Upper lobe of right lung (tissue), 1 donor: ENCODE data around the gene CDC42BPG. TPM values are rescaled to one million over a fixed set of nuclear protein-coding genes. Genes with fewer than 3 reads are reported as not detected.
A peak's percentile ranks its signal among the peaks of the same experiment; 100 is the strongest.

Source experiments
- ATAC-seq: fragments of 200-7000 bp; cut with Tn5 transposase; one replicate; pipeline ENCODE4 v1.9.1; 2020; ENCODE audit warnings: mild to moderate bottlenecking, moderate library complexity
- DNase-seq: peaks from one replicate; pipeline ENCODE4 v3.0.0-alpha.2; 2020
- H3K27ac ChIP-seq: fragments of 200-600 bp; one replicate; pipeline ENCODE4 v1.8.0; 2022
- H3K27me3 ChIP-seq: fragments of 200-600 bp; one replicate; pipeline ENCODE4 v1.8.0; 2022; ENCODE audit warnings: mild to moderate bottlenecking
- H3K36me3 ChIP-seq: fragments of 200-600 bp; one replicate; pipeline ENCODE4 v1.8.0; 2022
- H3K4me1 ChIP-seq: fragments of 200-600 bp; one replicate; pipeline ENCODE4 v1.8.0; 2022
- H3K4me3 ChIP-seq: fragments of 200-600 bp; one replicate; pipeline ENCODE4 v1.8.0; 2022; ENCODE audit warnings: mild to moderate bottlenecking
- H3K9me3 ChIP-seq: fragments of 200-600 bp; one replicate; pipeline ENCODE4 v1.8.0; 2022
- CTCF ChIP-seq: fragments of 200-600 bp; IDR thresholded peaks from one replicate; pipeline ENCODE4 v1.8.0; 2022; ENCODE audit warnings: antibody characterized with exemption
- intact Hi-C: fragments of 100-400 bp; cut with DNase I; formaldehyde crosslinking; loops from one replicate; pipeline ENCODE4 v1.11.0; 2022
- total RNA-seq: library from RNA; stranded (reverse); fragmentation: NEBNext Ultra II Directional; extraction: Animal tissue kit (Norgen Biotek cat#: 25700); gene quantifications from one replicate; pipeline ENCODE4 v1.2.1, GENCODE V29; 2021
- donor health status: DM: no; HTN: yes; CAD: no; lungs with severe emphysema.

Gene CDC42BPG
- total RNA-seq, 1 donor from 2014 or later, result 20.9 TPM

- intact Hi-C loops, result no loop called here
- no peak overlapping the region for H3K4me3 ChIP-seq
- H3K27me3 ChIP-seq, result no peaks in the 10 kb centered on the region
- peaks cover 7% of the 10 kb centered on the region for H3K4me1 ChIP-seq
- peaks cover 25% of the 10 kb centered on the region for H3K36me3 ChIP-seq
- H3K27ac ChIP-seq, result no peak overlapping the region
- H3K9me3 ChIP-seq, result no peaks in the 10 kb centered on the region
- ATAC-seq (peak; percentile 86), DNase-seq (peak; percentile 81)
- peak; percentile 69 for TF ChIP-seq CTCF
Measured at GRCh38 chr11:64787526-64788320, 56.7 kb downstream of the CDC42BPG start.

GRCh38 chr11:64786308-64786707 lies 58.1 kb downstream of the CDC42BPG start:
- TF ChIP-seq CTCF, result no peak
- DNase-seq (peak; percentile 43), ATAC-seq (no peak)
- H3K36me3 ChIP-seq, result peaks cover 25% of the 10 kb centered on the region
- no peak overlapping the region for H3K4me3 ChIP-seq
- H3K9me3 ChIP-seq, result no peaks in the 10 kb centered on the region
- H3K4me1 ChIP-seq, result peaks cover 7% of the 10 kb centered on the region
- H3K27me3 ChIP-seq, result no peaks in the 10 kb centered on the region
- intact Hi-C loops, result no loop called here
- no peak overlapping the region for H3K27ac ChIP-seq

GRCh38 chr11:64784813-64785581 lies 59.5 kb downstream of the CDC42BPG start:
- no peak for ATAC-seq
- Histone ChIP-seq H3K9me3 (no peaks in the 10 kb centered on the region), H3K36me3 (peaks cover 18% of the 10 kb centered on the region), H3K27ac (no peak overlapping the region), H3K4me3 (no peak overlapping the region), H3K4me1 (peaks cover 7% of the 10 kb centered on the region), H3K27me3 (no peaks in the 10 kb centered on the region)
- no peak for DNase-seq
- no peak for TF ChIP-seq CTCF
- intact Hi-C loops, result no loop called here

GRCh38 chr11:64778473-64779298 lies 65.8 kb downstream of the CDC42BPG start, which contains the start of gene SF1:
SF1 (minus strand) TSS chr11:64778542; CDS start chr11:64778392, 150 bp downstream.
- Histone ChIP-seq H3K36me3 (peaks cover 33% of the 10 kb centered on the region), H3K27me3 (no peaks in the 10 kb centered on the region), H3K27ac (peak within 1 kb of the TSS; percentile 98), H3K4me1 (peaks cover 35% of the 10 kb centered on the region), H3K9me3 (no peaks in the 10 kb centered on the region), H3K4me3 (peak within 1 kb of the TSS; percentile 82)
- TF ChIP-seq CTCF, result peak; percentile 23
- ATAC-seq (peak; percentile 94), DNase-seq (peak; percentile 98)
- intact Hi-C loops, result no loop called here

GRCh38 chr11:64778223-64778472 lies 66.3 kb downstream of the CDC42BPG start:
- peaks cover 35% of the 10 kb centered on the region for H3K4me1 ChIP-seq
- no peaks in the 10 kb centered on the region for H3K27me3 ChIP-seq
- intact Hi-C loops, result no loop called here
- peak overlapping the region; percentile 98 for H3K27ac ChIP-seq
- ATAC-seq, result no peak
- H3K36me3 ChIP-seq, result peaks cover 38% of the 10 kb centered on the region
- no peak for DNase-seq
- peak overlapping the region; percentile 82 for H3K4me3 ChIP-seq
- no peaks in the 10 kb centered on the region for H3K9me3 ChIP-seq
- TF ChIP-seq CTCF, result no peak
